Glutamatergic neuron (in vitro differentiated cells): Measurements from ENCODE around the gene CCBE1. TPM values are rescaled to one million over a fixed set of nuclear protein-coding genes. Genes with fewer than 3 reads are reported as not detected.
A peak's percentile ranks its signal among the peaks of the same experiment; 100 is the strongest.

Experiments used
- DNase-seq: peaks from one replicate; pipeline ENCODE4 v3.0.0; 2022
- H3K27ac Mint-ChIP-seq: one replicate; pipeline ENCODE4 v1.8.0; 2020; ENCODE audit warnings: mild to moderate bottlenecking, mixed read lengths, inconsistent platforms; ENCODE audit not compliant: unreplicated experiment
- H3K27me3 Mint-ChIP-seq: one replicate; pipeline ENCODE4 v1.8.0; 2020; ENCODE audit warnings: mild to moderate bottlenecking, moderate library complexity, mixed read lengths, inconsistent platforms; ENCODE audit not compliant: unreplicated experiment
- H3K36me3 Mint-ChIP-seq: one replicate; pipeline ENCODE4 v1.8.0; 2020; ENCODE audit warnings: mild to moderate bottlenecking, mixed read lengths, inconsistent platforms; ENCODE audit not compliant: unreplicated experiment
- H3K4me1 Mint-ChIP-seq: one replicate; pipeline ENCODE4 v1.8.0; 2020; ENCODE audit warnings: mild to moderate bottlenecking, low read depth, mixed read lengths, inconsistent platforms; ENCODE audit not compliant: unreplicated experiment
- H3K4me3 Mint-ChIP-seq: one replicate; pipeline ENCODE4 v1.8.0; 2020; ENCODE audit warnings: mild to moderate bottlenecking, mixed read lengths, inconsistent platforms; ENCODE audit not compliant: unreplicated experiment
- H3K9me3 Mint-ChIP-seq: one replicate; pipeline ENCODE4 v1.8.0; 2020; ENCODE audit warnings: mild to moderate bottlenecking, moderate library complexity, mixed read lengths, inconsistent platforms; ENCODE audit not compliant: unreplicated experiment
- total RNA-seq: library from RNA; stranded (reverse); fragmentation: NEBNext Ultra II Directional; extraction: Animal tissue kit (Norgen Biotek cat#: 25700); gene quantifications from one replicate; pipeline ENCODE4 v1.2.1, GENCODE V29; 2021; ENCODE audit not compliant: unreplicated experiment
- TF ChIP-seq, protein P1 (sequence below): fragments of 200-600 bp; sonication (generic); IDR thresholded peaks from one replicate; pipeline ENCODE4 v1.5.0; 2021; ENCODE audit not compliant: partially characterized antibody, unreplicated experiment

Gene CCBE1
- total RNA-seq, 1 donor from 2014 or later, result 0.81 TPM

DNA sequence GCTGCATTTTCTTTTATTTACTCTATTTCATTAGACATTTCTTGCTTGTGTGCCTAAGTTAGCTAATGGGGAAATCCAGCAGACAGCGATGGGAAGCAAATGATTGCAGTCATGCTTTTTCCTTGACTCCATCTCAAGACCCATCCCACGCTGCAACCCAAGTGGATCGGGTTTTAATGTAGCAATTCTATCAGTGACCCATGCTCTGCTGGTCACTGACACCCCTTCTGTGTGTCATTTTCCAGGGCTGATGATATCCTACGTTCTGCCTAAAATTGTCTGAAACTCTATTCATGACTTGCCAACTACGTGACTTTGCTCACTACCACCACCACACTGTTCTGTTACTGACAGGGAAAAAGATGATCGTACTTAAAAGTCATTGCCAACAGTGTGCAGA is 129.8 kb downstream of the CCBE1 start:
- peaks cover 3% of the 10 kb centered on the region for H3K27me3 Mint-ChIP-seq
- H3K9me3 Mint-ChIP-seq, result peaks cover 6% of the 10 kb centered on the region
- peak overlapping the region; percentile 39 for H3K27ac Mint-ChIP-seq
- H3K4me3 Mint-ChIP-seq, result no peak overlapping the region
- DNase-seq, result no peak
- TF ChIP-seq, protein P1, sequence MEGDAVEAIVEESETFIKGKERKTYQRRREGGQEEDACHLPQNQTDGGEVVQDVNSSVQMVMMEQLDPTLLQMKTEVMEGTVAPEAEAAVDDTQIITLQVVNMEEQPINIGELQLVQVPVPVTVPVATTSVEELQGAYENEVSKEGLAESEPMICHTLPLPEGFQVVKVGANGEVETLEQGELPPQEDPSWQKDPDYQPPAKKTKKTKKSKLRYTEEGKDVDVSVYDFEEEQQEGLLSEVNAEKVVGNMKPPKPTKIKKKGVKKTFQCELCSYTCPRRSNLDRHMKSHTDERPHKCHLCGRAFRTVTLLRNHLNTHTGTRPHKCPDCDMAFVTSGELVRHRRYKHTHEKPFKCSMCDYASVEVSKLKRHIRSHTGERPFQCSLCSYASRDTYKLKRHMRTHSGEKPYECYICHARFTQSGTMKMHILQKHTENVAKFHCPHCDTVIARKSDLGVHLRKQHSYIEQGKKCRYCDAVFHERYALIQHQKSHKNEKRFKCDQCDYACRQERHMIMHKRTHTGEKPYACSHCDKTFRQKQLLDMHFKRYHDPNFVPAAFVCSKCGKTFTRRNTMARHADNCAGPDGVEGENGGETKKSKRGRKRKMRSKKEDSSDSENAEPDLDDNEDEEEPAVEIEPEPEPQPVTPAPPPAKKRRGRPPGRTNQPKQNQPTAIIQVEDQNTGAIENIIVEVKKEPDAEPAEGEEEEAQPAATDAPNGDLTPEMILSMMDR, result no peak
- no peaks in the 10 kb centered on the region for H3K36me3 Mint-ChIP-seq
- H3K4me1 Mint-ChIP-seq, result peaks cover 38% of the 10 kb centered on the region

DNA sequence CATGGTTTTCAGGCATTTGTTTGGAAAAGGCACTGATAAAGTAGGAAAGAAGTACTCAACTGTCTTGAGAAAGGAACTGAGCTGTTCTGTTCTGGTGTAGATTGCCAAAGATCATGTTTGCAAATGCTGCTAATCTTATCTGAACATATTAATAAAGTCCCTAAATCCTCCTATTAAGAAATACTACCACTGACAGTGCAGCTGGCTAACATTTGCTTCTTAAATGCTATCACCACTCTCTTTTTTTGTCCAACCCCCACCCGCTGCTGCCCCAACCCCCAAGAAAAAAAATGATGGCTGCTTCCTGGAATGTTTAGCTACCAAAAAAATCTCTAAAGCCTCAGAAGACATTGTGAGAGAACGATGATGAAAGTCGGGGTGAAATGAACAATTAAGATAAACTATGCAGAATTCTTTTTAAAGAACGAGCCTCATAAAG is 130.7 kb downstream of the CCBE1 start:
- Mint-ChIP-seq H3K9me3 (peaks cover 6% of the 10 kb centered on the region), H3K4me1 (peaks cover 38% of the 10 kb centered on the region), H3K27ac (no peak overlapping the region), H3K36me3 (no peaks in the 10 kb centered on the region), H3K4me3 (no peak overlapping the region), H3K27me3 (peaks cover 3% of the 10 kb centered on the region)
- TF ChIP-seq, protein P1, result no peak
- DNase-seq, result no peak

DNA sequence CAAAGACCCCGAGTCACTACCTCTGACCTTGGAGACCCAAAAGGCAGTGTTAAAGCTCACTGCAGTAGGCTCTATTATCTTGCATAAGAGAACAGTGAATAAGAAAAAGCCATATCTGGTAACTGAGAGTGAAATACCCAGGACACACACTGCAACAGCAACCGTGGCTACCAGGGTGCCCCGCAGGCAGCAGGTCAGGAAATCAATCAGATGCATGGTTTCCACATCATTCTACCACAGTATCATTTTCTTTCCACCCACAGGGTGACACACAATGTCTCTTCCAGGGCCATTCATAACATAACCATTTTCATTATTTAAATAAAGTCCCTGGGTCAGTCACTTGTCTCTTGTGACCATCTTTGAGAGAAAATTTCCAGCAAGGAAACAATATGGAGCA is 131.3 kb downstream of the CCBE1 start:
- no peak overlapping the region for H3K4me3 Mint-ChIP-seq
- peaks cover 6% of the 10 kb centered on the region for H3K9me3 Mint-ChIP-seq
- TF ChIP-seq, protein P1, result no peak
- H3K4me1 Mint-ChIP-seq, result peaks cover 39% of the 10 kb centered on the region
- peaks cover 3% of the 10 kb centered on the region for H3K27me3 Mint-ChIP-seq
- H3K27ac Mint-ChIP-seq, result no peak overlapping the region
- no peak for DNase-seq
- no peaks in the 10 kb centered on the region for H3K36me3 Mint-ChIP-seq

DNA sequence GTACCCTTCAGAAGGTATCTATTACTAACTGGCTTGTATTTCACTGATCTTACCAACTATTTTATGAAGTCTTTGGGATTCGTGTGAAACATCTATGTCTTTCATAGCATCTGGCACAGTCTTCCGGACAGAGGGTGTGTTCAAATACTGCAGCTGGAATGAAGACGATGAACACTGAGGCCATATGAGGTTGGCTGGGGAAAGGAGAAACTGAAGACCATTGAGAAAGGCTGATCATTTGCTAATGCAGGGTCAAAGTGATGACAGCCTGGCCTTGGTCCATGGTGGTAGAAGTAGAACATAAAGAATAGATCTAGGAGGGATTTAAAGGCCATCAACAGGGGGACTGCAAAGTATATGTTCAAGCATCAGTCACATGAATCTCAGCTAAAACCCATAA is 132.7 kb downstream of the CCBE1 start:
- TF ChIP-seq, protein P1, result no peak

DNA sequence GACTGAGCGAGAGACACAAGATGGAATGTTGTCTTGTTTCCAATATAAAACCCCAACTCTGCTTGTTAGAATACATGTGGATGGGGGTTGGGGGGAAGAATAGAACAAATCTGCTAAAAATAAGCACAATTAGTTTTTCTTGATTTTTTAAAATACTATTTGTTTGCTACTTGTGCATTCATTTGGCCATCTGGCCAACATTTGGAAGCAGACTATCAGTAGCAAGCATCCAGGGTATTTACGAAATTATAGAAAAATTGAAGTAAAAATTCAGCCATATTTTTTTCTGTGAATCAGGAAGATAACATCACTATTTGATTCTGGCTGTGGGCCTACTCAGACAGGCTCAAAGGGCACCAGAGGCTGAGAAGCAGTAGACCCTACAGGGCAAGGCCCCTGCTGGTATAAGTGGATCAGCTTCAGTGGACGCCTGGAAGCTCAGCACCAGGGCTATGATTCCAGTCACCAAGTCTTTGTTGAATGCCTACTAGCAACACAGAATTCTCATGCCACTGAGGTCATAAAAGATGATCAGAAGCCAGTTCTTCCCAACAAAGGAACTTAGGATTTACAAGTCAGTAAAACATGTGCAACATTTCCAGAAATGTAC is 133.9 kb downstream of the CCBE1 start:
- TF ChIP-seq, protein P1, result no peak
- Mint-ChIP-seq H3K27ac (no peak overlapping the region), H3K27me3 (peaks cover 4% of the 10 kb centered on the region), H3K36me3 (peaks cover 4% of the 10 kb centered on the region), H3K4me3 (no peak overlapping the region), H3K9me3 (peaks cover 3% of the 10 kb centered on the region), H3K4me1 (peaks cover 29% of the 10 kb centered on the region)
- DNase-seq, result no peak

More for the DNA sequence above, 132.7 kb downstream of the CCBE1 start:
- Mint-ChIP-seq H3K36me3 (no peaks in the 10 kb centered on the region), H3K27me3 (peaks cover 4% of the 10 kb centered on the region), H3K4me1 (peaks cover 38% of the 10 kb centered on the region), H3K9me3 (peaks cover 4% of the 10 kb centered on the region), H3K4me3 (no peak overlapping the region), H3K27ac (no peak overlapping the region)
- DNase-seq, result no peak
